WERI-Rb-1 (cell line): ENCODE data around the gene CAVIN1.
"Not testable (repeated sequence)": the region's sequence is repeated elsewhere in the genome, so short reads cannot be mapped to it uniquely, and the experiment has no call there.

Experiments used
- DNase-seq: peaks from one replicate; pipeline ENCODE4 v3.0.0-alpha.2; 2020
- H3K27ac ChIP-seq: fragments of 250-450 bp; sonication (Bioruptor Pico); 2 replicates; pipeline ENCODE4 v1.5.1; 2020; ENCODE audit warnings: mild to moderate bottlenecking, moderate library complexity
- H3K27me3 ChIP-seq: fragments of 250-450 bp; sonication (Bioruptor Pico); 2 replicates; pipeline ENCODE4 v1.5.1; 2021; ENCODE audit warnings: mild to moderate bottlenecking, low read depth, moderate library complexity; ENCODE audit not compliant: insufficient read depth, severe bottlenecking
- H3K36me3 ChIP-seq: fragments of 250-450 bp; sonication (Bioruptor Pico); 2 replicates; pipeline ENCODE4 v1.5.1; 2020; ENCODE audit warnings: mild to moderate bottlenecking, moderate library complexity
- H3K4me3 ChIP-seq: 2 replicates; pipeline ENCODE4 v1.5.1; 2011; ENCODE audit warnings: low read depth, mild to moderate bottlenecking, control low read depth, low read length
- H3K9me3 ChIP-seq: fragments of 250-450 bp; sonication (Bioruptor Pico); 2 replicates; pipeline ENCODE4 v1.5.1; 2021; ENCODE audit warnings: mild to moderate bottlenecking, moderate library complexity; ENCODE audit not compliant: severe bottlenecking
- CTCF ChIP-seq: IDR thresholded peaks from 2 replicates; pipeline ENCODE4 v1.5.1; 2011; ENCODE audit warnings: low read depth, mild to moderate bottlenecking, control low read depth, inconsistent platforms, low read length

Gene CAVIN1

DNA sequence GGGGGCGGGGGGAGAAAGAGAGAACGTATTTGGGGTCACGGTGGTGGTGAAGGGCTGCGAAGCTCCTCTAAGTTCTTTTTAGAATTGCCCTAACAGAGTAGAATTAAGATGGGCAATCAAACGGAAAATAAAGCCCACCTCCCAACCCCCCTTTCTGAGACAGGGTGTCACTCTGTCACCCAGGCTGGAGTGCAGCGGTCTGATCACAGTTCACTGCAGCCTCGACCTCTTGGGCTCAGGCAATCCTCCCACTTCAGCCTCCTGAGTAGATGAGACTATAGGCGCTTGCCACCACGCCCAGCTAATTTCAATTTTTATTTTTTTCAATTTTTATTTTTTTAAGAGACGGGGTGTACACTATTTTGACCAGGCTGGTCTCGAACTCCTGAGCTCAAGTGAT is 710 bp upstream of the CAVIN1 start:
- TF ChIP-seq CTCF = no peak
- Histone ChIP-seq H3K27ac (no peak overlapping the region), H3K27me3 (peaks cover 26% of the 10 kb centered on the region), H3K36me3 (no peaks in the 10 kb centered on the region), H3K9me3 (no peaks in the 10 kb centered on the region), H3K4me3 (no peak overlapping the region)
- DNase-seq = no peak

GRCh38 chr17:42422412-42422957 is 571 bp downstream of the CAVIN1 start:
- H3K4me3 ChIP-seq = peak overlapping the region; percentile 60
- no peaks in the 10 kb centered on the region for H3K9me3 ChIP-seq
- no peaks in the 10 kb centered on the region for H3K36me3 ChIP-seq
- H3K27me3 ChIP-seq = peaks cover 26% of the 10 kb centered on the region
- TF ChIP-seq CTCF = no peak
- DNase-seq = peak; percentile 39
- H3K27ac ChIP-seq = no peak overlapping the region

- DNase-seq = no peak
- H3K4me3 ChIP-seq = peak overlapping the region; percentile 60
- no peak overlapping the region for H3K27ac ChIP-seq
- no peaks in the 10 kb centered on the region for H3K9me3 ChIP-seq
- H3K27me3 ChIP-seq = peaks cover 26% of the 10 kb centered on the region
- no peak for TF ChIP-seq CTCF
- H3K36me3 ChIP-seq = no peaks in the 10 kb centered on the region
These were observed 1.3 kb downstream of the CAVIN1 start for GRCh38 chr17:42421507-42422338.

GRCh38 chr17:42421136-42421506 is 1.9 kb downstream of the CAVIN1 start:
- Histone ChIP-seq H3K36me3 (no peaks in the 10 kb centered on the region), H3K4me3 (no peak overlapping the region), H3K9me3 (no peaks in the 10 kb centered on the region), H3K27ac (no peak overlapping the region), H3K27me3 (peaks cover 26% of the 10 kb centered on the region)
- no peak for DNase-seq
- no peak for TF ChIP-seq CTCF

- not testable (repeated sequence) for H3K9me3 ChIP-seq, H3K4me3 ChIP-seq, DNase-seq, H3K36me3 ChIP-seq, H3K27ac ChIP-seq
- peaks cover 24% of the 10 kb centered on the region for H3K27me3 ChIP-seq
These were observed 5.1 kb downstream of the CAVIN1 start for GRCh38 chr17:42417981-42418380.

DNA sequence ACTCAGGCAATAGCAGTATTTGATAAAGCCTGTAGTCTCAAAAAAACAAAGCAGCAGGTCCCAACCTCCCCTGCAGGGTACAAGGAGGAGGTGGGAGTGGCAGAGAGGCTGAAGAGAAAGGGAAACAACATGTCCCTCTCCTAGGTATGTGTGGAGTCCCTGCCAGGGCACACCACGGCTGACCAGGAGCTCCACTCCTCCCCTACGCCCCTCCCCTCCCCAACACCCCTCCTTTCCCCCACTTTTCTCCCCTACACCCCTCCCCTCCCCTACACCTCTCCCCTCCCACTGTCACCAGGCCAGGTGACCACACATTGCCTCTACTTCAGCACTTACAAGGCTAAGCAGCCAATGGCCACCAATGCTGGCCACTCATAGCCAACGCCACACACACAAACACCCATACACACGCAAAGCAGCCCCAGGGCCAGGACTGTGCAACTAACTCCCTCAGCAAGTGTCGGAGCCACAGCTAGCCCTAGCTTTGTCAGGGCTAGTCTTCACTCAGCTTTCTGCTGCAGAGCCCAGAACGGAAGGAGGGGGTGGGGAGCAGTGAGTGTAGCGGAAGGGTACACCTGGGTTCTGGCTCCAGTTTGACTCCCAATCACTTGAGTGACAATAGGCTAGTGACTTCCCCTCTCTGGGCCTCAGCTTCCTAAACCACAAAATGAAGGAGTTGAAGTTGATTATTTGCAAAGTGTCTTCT is 8.2 kb downstream of the CAVIN1 start:
- H3K27me3 ChIP-seq = no peaks in the 10 kb centered on the region
- no peak overlapping the region for H3K4me3 ChIP-seq
- no peaks in the 10 kb centered on the region for H3K36me3 ChIP-seq
- no peak overlapping the region for H3K27ac ChIP-seq
- no peaks in the 10 kb centered on the region for H3K9me3 ChIP-seq
- no peak for DNase-seq
- TF ChIP-seq CTCF = no peak
